Natural killer cell (primary cell): Measurements from ENCODE around the gene PLGRKT. TPM values are rescaled to one million over a fixed set of nuclear protein-coding genes. Genes with fewer than 3 reads are reported as not detected.

Source experiments
- ATAC-seq, 3 donors: fragments of 150-1000 bp in 2 of 3; fragments of 200-7000 bp in 1 of 3; cut with Tn5 transposase; 1 replicate in 1 of 3; 2 replicates in 2 of 3; pipeline ENCODE4 v1.10.0; 2021; ENCODE audit warnings: mild to moderate bottlenecking in 2 of 3, moderate library complexity in 2 of 3
- DNase-seq, 2 donors: peaks; one replicate each; pipeline versions ENCODE4 v3.0.0 to v3.0.0-alpha.2; 2013 to 2021; ENCODE audit warnings: mixed read lengths in 1 of 2
- H3K27ac ChIP-seq: one replicate; pipeline ENCODE4 v1.5.1; 2013; ENCODE audit warnings: mild to moderate bottlenecking, low read length
- H3K27me3 ChIP-seq: one replicate; pipeline ENCODE4 v1.6.1; 2013; ENCODE audit warnings: low read length; ENCODE audit not compliant: control insufficient read depth, insufficient read depth
- H3K36me3 ChIP-seq: one replicate; pipeline ENCODE4 v1.6.1; 2013; ENCODE audit warnings: low read length; ENCODE audit not compliant: control insufficient read depth, insufficient read depth
- H3K4me1 ChIP-seq: one replicate; pipeline ENCODE4 v1.6.1; 2013; ENCODE audit warnings: low read length; ENCODE audit not compliant: control insufficient read depth, insufficient read depth
- H3K4me3 ChIP-seq: one replicate; pipeline ENCODE4 v1.5.1; 2013; ENCODE audit warnings: low read length
- H3K9me3 ChIP-seq: one replicate; pipeline ENCODE4 v1.6.1; 2013; ENCODE audit warnings: low read length; ENCODE audit not compliant: control insufficient read depth, insufficient read depth
- H3K27ac Mint-ChIP-seq, 2 donors: one replicate each; pipeline ENCODE4 v1.8.0; 2022; ENCODE audit warnings: mild to moderate bottlenecking in 2 of 2, mixed read lengths in 2 of 2, moderate library complexity in 1 of 2
- H3K27me3 Mint-ChIP-seq, 2 donors: one replicate each; pipeline ENCODE4 v1.8.0; 2022; ENCODE audit warnings: low read depth in 2 of 2, mixed read lengths in 2 of 2
- H3K36me3 Mint-ChIP-seq: one replicate; pipeline ENCODE4 v1.8.0; 2022; ENCODE audit warnings: mixed read lengths
- H3K4me1 Mint-ChIP-seq, 2 donors: one replicate each; pipeline ENCODE4 v1.8.0; 2022; ENCODE audit warnings: mixed read lengths in 2 of 2
- H3K4me3 Mint-ChIP-seq: one replicate; pipeline ENCODE4 v1.8.0; 2022; ENCODE audit warnings: mild to moderate bottlenecking, moderate library complexity, mixed read lengths
- H3K9me3 Mint-ChIP-seq, 2 donors: one replicate each; pipeline ENCODE4 v1.8.0; 2022; ENCODE audit warnings: mixed read lengths in 2 of 2
- whole genome bisulfite sequencing: methylation state at CpG from one replicate; pipeline ENCODE4 v1.1.7; 2013; ENCODE audit warnings: missing lambda C conversion rate; ENCODE audit not compliant: insufficient coverage; 5-methylcytosine and 5-hydroxymethylcytosine counted together
- intact Hi-C: fragments of 100-400 bp; cut with micrococcal nuclease; formaldehyde crosslinking; loops from one replicate; pipeline ENCODE4 v1.14.2; 2022
- total RNA-seq, 4 donors: library from RNA; stranded (reverse); fragments of 120-200 nt in 1 of 4; gene quantifications; one replicate each; pipeline versions ENCODE4 v1.2.3 to v1.2.4, GENCODE V29; 2013 to 2022
- TF ChIP-seq, protein P1 (sequence below): fragments of 200-600 bp; IDR thresholded peaks from one replicate; pipeline ENCODE4 v1.8.0; 2022; ENCODE audit warnings: antibody characterized with exemption

The PLGRKT gene
- total RNA-seq, 3 donors from 2014 or later (not counting 1 experiment from before 2014, with no cell fraction given): 14.7 to 17.8 (median 17.3) TPM

DNA sequence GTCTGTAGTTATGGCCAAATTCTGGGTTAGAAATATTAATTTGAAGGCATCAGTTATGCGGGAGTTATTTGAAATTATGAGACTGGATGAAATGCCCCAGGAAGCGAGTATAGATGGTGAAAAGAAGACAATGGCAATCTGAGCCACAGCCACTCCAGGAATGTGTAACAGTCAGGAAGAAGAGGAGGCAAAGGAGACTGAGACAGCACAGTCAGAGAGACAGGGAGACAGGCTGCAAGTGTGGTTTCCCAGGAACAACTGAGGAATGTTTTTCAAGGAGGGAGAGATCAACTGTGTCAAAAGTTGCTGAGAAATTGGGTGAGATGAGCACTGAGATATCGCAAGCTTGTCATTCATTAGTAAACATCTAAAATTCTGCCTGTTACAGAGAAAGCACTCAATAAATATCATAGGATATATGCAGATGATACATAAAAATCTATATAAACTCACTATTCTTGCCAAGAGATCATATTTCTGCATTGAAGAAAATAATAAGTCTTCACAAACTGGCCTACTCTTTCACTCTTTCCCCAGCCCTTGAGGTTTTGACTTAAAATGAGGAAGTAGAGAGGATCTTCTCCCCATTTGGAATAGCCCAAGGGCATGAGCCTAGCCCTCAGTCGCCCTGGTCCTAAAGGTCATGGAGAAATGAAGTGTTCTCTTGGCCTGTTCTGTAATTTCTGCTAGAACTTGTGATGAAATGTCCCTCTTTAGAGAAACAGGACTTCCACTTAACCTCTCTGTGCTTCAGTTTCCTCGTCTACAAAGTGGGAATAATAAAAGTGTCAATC is 49.5 kb downstream of the PLGRKT start:
- no peak for DNase-seq
- WGBS: 86% methylated on average over 3 of the region's 5 CpGs
- Mint-ChIP-seq H3K27ac (peak overlapping the region in 1 of 2 donors; percentile 33), H3K9me3 (no peaks in the 10 kb centered on the region), H3K36me3 (no peaks in the 10 kb centered on the region), H3K4me1 (peaks cover 29% of the 10 kb centered on the region in 2 donors), H3K27me3 (no peaks in the 10 kb centered on the region), H3K4me3 (no peak overlapping the region)
- TF ChIP-seq, protein P1, sequence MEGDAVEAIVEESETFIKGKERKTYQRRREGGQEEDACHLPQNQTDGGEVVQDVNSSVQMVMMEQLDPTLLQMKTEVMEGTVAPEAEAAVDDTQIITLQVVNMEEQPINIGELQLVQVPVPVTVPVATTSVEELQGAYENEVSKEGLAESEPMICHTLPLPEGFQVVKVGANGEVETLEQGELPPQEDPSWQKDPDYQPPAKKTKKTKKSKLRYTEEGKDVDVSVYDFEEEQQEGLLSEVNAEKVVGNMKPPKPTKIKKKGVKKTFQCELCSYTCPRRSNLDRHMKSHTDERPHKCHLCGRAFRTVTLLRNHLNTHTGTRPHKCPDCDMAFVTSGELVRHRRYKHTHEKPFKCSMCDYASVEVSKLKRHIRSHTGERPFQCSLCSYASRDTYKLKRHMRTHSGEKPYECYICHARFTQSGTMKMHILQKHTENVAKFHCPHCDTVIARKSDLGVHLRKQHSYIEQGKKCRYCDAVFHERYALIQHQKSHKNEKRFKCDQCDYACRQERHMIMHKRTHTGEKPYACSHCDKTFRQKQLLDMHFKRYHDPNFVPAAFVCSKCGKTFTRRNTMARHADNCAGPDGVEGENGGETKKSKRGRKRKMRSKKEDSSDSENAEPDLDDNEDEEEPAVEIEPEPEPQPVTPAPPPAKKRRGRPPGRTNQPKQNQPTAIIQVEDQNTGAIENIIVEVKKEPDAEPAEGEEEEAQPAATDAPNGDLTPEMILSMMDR: no peak
- Histone ChIP-seq H3K4me3 (no peak overlapping the region), H3K4me1 (peaks cover 6% of the 10 kb centered on the region), H3K36me3 (no peaks in the 10 kb centered on the region), H3K27ac (no peak overlapping the region), H3K9me3 (no peaks in the 10 kb centered on the region), H3K27me3 (no peaks in the 10 kb centered on the region)
- intact Hi-C loops: no loop called here
- no peak for ATAC-seq

- H3K4me1 Mint-ChIP-seq: peaks cover 21 to 29% of the 10 kb centered on the region in 2 donors
- intact Hi-C loops: no loop called here
- peaks cover 3% of the 10 kb centered on the region for H3K36me3 ChIP-seq
- H3K27me3 ChIP-seq: no peaks in the 10 kb centered on the region
- no peak overlapping the region for H3K27ac ChIP-seq
- no peaks in the 10 kb centered on the region for H3K27me3 Mint-ChIP-seq
- H3K36me3 Mint-ChIP-seq: no peaks in the 10 kb centered on the region
- no peak overlapping the region for H3K27ac Mint-ChIP-seq
- H3K9me3 Mint-ChIP-seq: no peaks in the 10 kb centered on the region
- DNase-seq (no peak), ATAC-seq (peak in 1 of 3 donors; percentile 70)
- H3K4me3 Mint-ChIP-seq: no peak overlapping the region
- no peaks in the 10 kb centered on the region for H3K9me3 ChIP-seq
- H3K4me3 ChIP-seq: no peak overlapping the region
- peaks cover 5% of the 10 kb centered on the region for H3K4me1 ChIP-seq
- TF ChIP-seq, protein P1: no peak
Measured at GRCh38 chr9:5384436-5384835, 53.3 kb downstream of the PLGRKT start.

- TF ChIP-seq, protein P1: no peak
- Histone ChIP-seq H3K4me1 (no peaks in the 10 kb centered on the region), H3K9me3 (no peaks in the 10 kb centered on the region), H3K36me3 (peaks cover 3% of the 10 kb centered on the region), H3K4me3 (no peak overlapping the region), H3K27ac (no peak overlapping the region), H3K27me3 (no peaks in the 10 kb centered on the region)
- WGBS: 68% methylated on average over 3 of the region's 3 CpGs
- Mint-ChIP-seq H3K36me3 (no peaks in the 10 kb centered on the region), H3K27ac (no peak overlapping the region), H3K4me3 (no peak overlapping the region), H3K9me3 (no peaks in the 10 kb centered on the region), H3K4me1 (peaks cover 6 to 13% of the 10 kb centered on the region in 2 donors), H3K27me3 (no peaks in the 10 kb centered on the region)
- intact Hi-C loops: no loop called here
- DNase-seq (no peak), ATAC-seq (no peak)
Measured at GRCh38 chr9:5382479-5382878, 55.2 kb downstream of the PLGRKT start.
